HTR-8/SVneo (cell line): ENCODE measurements around the gene APOB.

Source experiments
- DNase-seq: peaks from one replicate; pipeline ENCODE4 v3.0.0; 2011; ENCODE audit warnings: low spot score, mixed read lengths; ENCODE audit not compliant: insufficient read length
- FAIRE-seq: peaks from 2 replicates; lab custom pipeline; 2011; peaks lifted over from hg19 to GRCh38; lab: Jason Lieb, UNC

The APOB gene

GRCh38 chr2:21052044-21052443, 8.2 kb upstream of the APOB start:
- no peak for FAIRE-seq
- DNase-seq: no peak

GRCh38 chr2:21050164-21050563, 6.3 kb upstream of the APOB start:
- DNase-seq (no peak), FAIRE-seq (no peak)

GRCh38 chr2:21047141-21048009, 3.5 kb upstream of the APOB start:
- DNase-seq (no peak), FAIRE-seq (no peak)

- FAIRE-seq (no peak), DNase-seq (no peak)
Measured at GRCh38 chr2:21046506-21046905, 2.6 kb upstream of the APOB start.

- no peak for FAIRE-seq
- no peak for DNase-seq
Measured at GRCh38 chr2:21044694-21045371, 960 bp upstream of the APOB start.

- peak; percentile 80 for DNase-seq
- peak; percentile 86 for FAIRE-seq
Measured at GRCh38 chr2:21042958-21043743, 722 bp downstream of the APOB start.

- no peak for FAIRE-seq
- no peak for DNase-seq
Measured at GRCh38 chr2:21042708-21042957, 1.2 kb downstream of the APOB start.

- FAIRE-seq (no peak), DNase-seq (no peak)
Measured at GRCh38 chr2:21041943-21042707, 1.7 kb downstream of the APOB start.

- FAIRE-seq (no peak), DNase-seq (no peak)
Measured at GRCh38 chr2:21041462-21041861, 2.4 kb downstream of the APOB start.

- DNase-seq (no peak), FAIRE-seq (no peak)
Measured at GRCh38 chr2:21040468-21041377, 3.1 kb downstream of the APOB start.

- DNase-seq (no peak), FAIRE-seq (no peak)
Measured at GRCh38 chr2:21039979-21040467, 3.9 kb downstream of the APOB start.

GRCh38 chr2:21039080-21039556, 4.8 kb downstream of the APOB start:
- DNase-seq (no peak), FAIRE-seq (no peak)

GRCh38 chr2:21038403-21039073, 5.3 kb downstream of the APOB start:
- DNase-seq (no peak), FAIRE-seq (no peak)

GRCh38 chr2:21037671-21038108, 6.2 kb downstream of the APOB start:
- DNase-seq (no peak), FAIRE-seq (no peak)

- FAIRE-seq: no peak
- no peak for DNase-seq
Measured at GRCh38 chr2:21036708-21037670, 6.9 kb downstream of the APOB start.

GRCh38 chr2:21035974-21036707, 7.7 kb downstream of the APOB start:
- DNase-seq: no peak
- FAIRE-seq: no peak
